Lower lobe of right lung (tissue), 2 donors: Measurements from ENCODE around the gene PBX1. TPM values are rescaled to one million over a fixed set of nuclear protein-coding genes. Genes with fewer than 3 reads are reported as not detected.

Source experiments
- ATAC-seq, 2 donors: fragments of 200-7000 bp; cut with Tn5 transposase; one replicate each; pipeline ENCODE4 v1.9.1; 2020 to 2022; ENCODE audit warnings: mild to moderate bottlenecking in 2 of 2, moderate library complexity in 2 of 2
- DNase-seq: peaks from one replicate; pipeline ENCODE4 v3.0.0-alpha.2; 2020
- H3K27ac ChIP-seq: fragments of 200-600 bp; one replicate; pipeline ENCODE4 v1.8.0; 2022
- H3K27me3 ChIP-seq: fragments of 200-600 bp; one replicate; pipeline ENCODE4 v1.8.0; 2022; ENCODE audit warnings: low read depth
- H3K36me3 ChIP-seq: fragments of 200-600 bp; one replicate; pipeline ENCODE4 v1.8.0; 2022; ENCODE audit warnings: mild to moderate bottlenecking
- H3K4me1 ChIP-seq: fragments of 200-600 bp; one replicate; pipeline ENCODE4 v1.8.0; 2022
- H3K4me3 ChIP-seq: fragments of 200-600 bp; one replicate; pipeline ENCODE4 v1.8.0; 2022; ENCODE audit warnings: mild to moderate bottlenecking
- H3K9me3 ChIP-seq: fragments of 200-600 bp; one replicate; pipeline ENCODE4 v1.8.0; 2022
- CTCF ChIP-seq: fragments of 200-600 bp; IDR thresholded peaks from one replicate; pipeline ENCODE4 v1.8.0; 2022; ENCODE audit warnings: antibody characterized with exemption, mild to moderate bottlenecking
- intact Hi-C: fragments of 100-400 bp; cut with DNase I; formaldehyde crosslinking; loops from one replicate; pipeline ENCODE4 v1.11.0; 2022
- total RNA-seq: library from RNA; stranded (reverse); fragmentation: NEBNext Ultra II Directional; extraction: Animal tissue kit (Norgen Biotek cat#: 25700); gene quantifications from one replicate; pipeline ENCODE4 v1.2.1, GENCODE V29; 2021
- donor health status: DM: no; HTN: yes; CAD: no; lungs with severe emphysema.

The PBX1 gene
- total RNA-seq, 1 donor from 2014 or later, result 58.1 TPM

GRCh38 chr1:164575356-164575886, 16.4 kb downstream of the PBX1 start:
- Histone ChIP-seq H3K27me3 (no peaks in the 10 kb centered on the region), H3K27ac (no peak overlapping the region), H3K9me3 (no peaks in the 10 kb centered on the region), H3K36me3 (no peaks in the 10 kb centered on the region), H3K4me3 (no peak overlapping the region), H3K4me1 (peaks cover 9% of the 10 kb centered on the region)
- no peak for TF ChIP-seq CTCF
- no peak for DNase-seq
- intact Hi-C loops, result no loop called here
- no peak for ATAC-seq

GRCh38 chr1:164576291-164577271, 17.6 kb downstream of the PBX1 start:
- DNase-seq (no peak), ATAC-seq (peak; percentile 33 to 69)
- peak overlapping the region; percentile 34 for H3K27ac ChIP-seq
- intact Hi-C loops, result no loop called here
- no peak for TF ChIP-seq CTCF
- H3K4me1 ChIP-seq, result peaks cover 9% of the 10 kb centered on the region
- H3K9me3 ChIP-seq, result no peaks in the 10 kb centered on the region
- H3K36me3 ChIP-seq, result no peaks in the 10 kb centered on the region
- H3K27me3 ChIP-seq, result no peaks in the 10 kb centered on the region
- peak overlapping the region; percentile 25 for H3K4me3 ChIP-seq

- no peaks in the 10 kb centered on the region for H3K27me3 ChIP-seq
- peak overlapping the region; percentile 25 for H3K4me3 ChIP-seq
- peak overlapping the region; percentile 22 for H3K27ac ChIP-seq
- intact Hi-C loops, result no loop called here
- ATAC-seq (no peak), DNase-seq (no peak)
- no peaks in the 10 kb centered on the region for H3K36me3 ChIP-seq
- no peaks in the 10 kb centered on the region for H3K9me3 ChIP-seq
- no peak for TF ChIP-seq CTCF
- peaks cover 9% of the 10 kb centered on the region for H3K4me1 ChIP-seq
These were observed 18.3 kb downstream of the PBX1 start for GRCh38 chr1:164577291-164577690.

GRCh38 chr1:164578479-164579200, 19.7 kb downstream of the PBX1 start:
- no peaks in the 10 kb centered on the region for H3K27me3 ChIP-seq
- no peaks in the 10 kb centered on the region for H3K36me3 ChIP-seq
- peaks cover 9% of the 10 kb centered on the region for H3K4me1 ChIP-seq
- intact Hi-C loops, result no loop called here
- H3K9me3 ChIP-seq, result no peaks in the 10 kb centered on the region
- TF ChIP-seq CTCF, result no peak
- DNase-seq (no peak), ATAC-seq (no peak)
- H3K4me3 ChIP-seq, result no peak overlapping the region
- no peak overlapping the region for H3K27ac ChIP-seq

GRCh38 chr1:164579381-164579780, 20.4 kb downstream of the PBX1 start:
- Histone ChIP-seq H3K27ac (no peak overlapping the region), H3K4me3 (no peak overlapping the region), H3K27me3 (no peaks in the 10 kb centered on the region), H3K36me3 (no peaks in the 10 kb centered on the region), H3K4me1 (peaks cover 9% of the 10 kb centered on the region), H3K9me3 (no peaks in the 10 kb centered on the region)
- TF ChIP-seq CTCF, result no peak
- intact Hi-C loops, result no loop called here
- ATAC-seq, result no peak
- DNase-seq, result no peak
